Measurements from ENCODE around the gene KBTBD8.

Gene KBTBD8

DNA sequence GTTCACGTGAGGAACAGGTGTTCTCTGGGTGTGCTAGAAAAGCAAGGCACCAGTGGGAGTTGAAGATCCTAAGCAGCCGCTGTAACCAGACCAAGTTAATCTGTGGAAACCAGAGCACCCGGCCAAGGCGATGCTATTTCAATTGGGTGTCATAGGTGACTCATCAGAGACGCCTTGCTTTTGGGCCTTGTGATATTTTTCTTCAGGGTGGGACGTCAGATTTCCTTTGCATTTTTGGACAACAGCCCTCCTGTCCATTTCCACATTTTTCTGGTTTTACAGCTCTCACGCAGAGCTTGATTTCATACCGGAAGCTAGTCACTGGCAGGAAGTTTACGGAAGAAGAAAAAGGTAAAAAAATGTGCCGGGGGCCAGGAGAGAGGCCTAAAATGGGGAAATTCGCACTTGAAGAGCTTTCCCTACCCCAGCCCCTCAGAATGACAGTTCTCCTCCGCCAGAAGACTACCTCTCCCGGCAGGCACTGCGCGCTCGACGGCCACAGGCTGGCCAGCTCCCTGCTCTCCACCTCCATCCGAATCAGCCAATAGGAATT lies 471 bp upstream of the KBTBD8 start:
- no peak for DNase-seq

DNA sequence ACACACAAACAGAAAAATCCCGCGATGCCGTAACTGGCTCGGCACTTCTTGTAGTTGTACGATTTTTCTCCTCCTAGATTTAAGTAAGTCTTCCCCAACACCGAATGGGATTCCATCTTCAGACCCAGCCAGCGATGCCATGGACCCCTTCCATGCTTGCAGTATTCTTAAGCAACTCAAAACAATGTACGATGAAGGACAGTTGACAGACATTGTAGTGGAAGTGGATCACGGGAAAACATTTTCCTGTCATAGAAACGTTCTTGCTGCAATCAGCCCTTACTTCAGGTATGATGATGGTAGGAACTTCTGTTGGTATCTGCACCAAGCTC lies 763 bp downstream of the KBTBD8 start:
- DNase-seq: no peak

DNA sequence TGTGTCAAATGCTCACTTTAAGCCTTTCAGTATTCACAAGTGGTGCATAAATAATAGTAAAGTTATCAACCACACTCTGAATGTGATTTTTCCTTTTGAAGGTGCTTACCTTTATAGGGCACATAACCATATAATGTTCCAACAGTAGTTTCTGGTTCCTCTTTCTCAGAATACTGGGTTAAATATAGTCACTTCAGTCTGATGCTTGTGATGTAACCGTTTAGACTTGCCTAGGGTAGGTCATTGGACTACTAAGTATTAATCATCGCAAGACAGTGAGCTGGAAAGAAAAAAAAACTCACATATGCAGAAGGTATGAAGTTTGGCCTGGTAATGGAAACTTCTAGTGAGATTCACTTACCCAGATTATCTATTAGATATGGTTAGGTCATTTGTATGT lies 1.9 kb downstream of the KBTBD8 start:
- no peak for DNase-seq

DNA sequence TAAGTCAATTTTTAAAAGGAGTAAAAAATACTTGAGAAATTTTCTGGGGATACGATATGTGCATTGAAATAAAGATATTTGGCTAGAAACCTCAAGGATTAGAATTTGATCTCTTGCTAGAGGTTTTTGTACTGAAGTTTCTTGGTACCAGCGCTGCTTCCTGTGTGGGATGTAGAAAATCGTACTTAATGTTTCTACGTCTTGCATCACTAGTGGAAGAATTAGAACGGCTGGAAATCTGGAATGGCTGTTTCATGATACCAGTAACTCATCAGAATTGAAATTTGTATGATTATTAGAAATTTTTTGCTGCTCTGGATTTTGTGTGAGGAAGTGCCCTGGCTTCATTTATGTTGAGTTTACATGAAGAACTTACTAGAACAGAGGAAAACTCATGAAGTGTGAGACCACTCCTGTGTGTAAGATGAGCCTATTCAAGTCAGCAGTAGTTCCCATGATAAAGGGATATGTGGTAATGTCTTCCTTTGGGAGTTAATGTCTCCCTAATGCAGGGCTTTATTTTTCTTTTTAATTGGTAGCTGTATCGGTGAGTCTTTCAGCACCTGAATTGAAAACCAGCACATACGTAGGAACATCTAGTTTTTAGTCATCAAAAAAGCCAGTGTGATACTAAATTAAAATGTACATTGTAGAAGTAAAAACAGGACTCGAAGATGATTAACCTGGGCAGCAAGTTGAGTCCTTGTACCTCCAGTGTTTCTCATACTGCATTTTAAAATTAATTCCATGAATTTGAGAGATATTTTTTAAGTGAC lies 3.2 kb downstream of the KBTBD8 start:
- DNase-seq: no peak

DNA sequence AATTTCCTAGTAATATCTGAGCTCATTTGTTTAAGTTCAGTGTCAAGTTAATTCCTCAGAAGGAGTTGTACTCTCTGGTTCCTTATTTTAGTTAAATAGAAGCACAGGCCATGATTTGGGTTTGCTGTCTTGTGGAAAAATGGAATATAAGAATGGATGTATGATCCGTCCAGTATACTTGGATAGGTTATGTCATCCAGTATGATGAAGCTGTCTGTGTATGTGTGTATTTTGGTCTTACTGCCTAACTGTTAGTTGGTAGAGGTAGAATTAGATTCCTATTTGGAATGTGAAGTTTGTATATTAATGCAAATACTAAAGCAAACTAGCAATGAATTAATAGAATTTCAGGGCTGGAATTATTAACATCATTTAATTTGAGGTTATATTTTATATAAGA lies 7.9 kb downstream of the KBTBD8 start:
- DNase-seq: no peak

DNA sequence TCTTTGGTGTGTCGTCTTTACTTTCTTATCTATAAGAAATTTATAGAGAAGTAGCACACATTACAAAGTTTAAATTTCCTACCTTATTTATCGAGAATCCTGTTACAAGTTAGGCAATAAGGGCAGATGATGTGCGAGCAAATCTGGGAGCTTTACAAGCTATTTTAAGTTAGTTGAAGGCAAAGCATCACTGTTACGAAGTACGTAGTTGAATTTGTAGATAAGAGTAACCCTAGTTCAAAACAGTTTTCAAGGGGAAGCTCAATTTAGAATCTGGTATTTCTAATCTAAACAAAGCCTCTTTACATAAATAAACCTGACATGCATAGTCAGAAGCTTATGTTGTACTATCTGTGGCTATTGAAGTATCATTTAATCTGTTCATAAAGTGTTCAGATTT lies 8.4 kb downstream of the KBTBD8 start:
- no peak for DNase-seq

DNA sequence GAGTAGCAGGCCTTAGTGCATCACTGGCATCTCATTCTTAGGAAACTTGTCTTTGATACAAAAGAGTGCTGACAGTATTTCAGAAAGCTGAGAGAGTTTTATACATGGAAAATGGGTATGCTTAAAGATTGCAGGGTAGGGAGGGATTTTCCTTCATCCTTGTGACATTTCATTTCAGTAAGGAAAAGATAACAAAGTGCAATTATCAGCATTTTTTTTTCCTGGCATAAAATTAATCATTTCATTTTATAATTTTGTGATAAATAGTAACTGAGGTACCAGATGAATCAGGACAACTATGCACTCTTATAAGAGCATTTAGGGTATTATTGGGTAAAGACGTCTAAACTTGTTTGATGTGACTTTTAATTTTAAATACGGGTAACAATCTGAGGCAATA lies 10.3 kb downstream of the KBTBD8 start:
- no peak for DNase-seq

DNA sequence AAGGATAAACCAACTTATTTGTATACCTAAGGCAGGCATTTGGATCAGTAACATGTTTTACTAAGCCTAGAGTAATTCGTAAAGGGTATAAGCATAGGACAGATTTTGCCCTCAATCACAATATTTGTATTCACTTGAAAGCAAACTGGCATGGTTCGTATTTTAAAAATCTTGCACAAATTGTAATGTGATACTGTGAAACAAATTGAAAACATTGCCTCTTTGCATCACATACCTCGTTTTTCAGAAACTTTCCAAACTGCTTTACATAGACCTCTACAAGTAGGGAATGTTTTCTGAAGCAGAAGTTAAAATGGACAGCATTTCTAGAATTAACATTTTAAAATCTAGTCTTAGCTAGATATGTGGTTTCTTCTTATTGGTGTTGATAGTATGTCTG lies 11.6 kb downstream of the KBTBD8 start:
- DNase-seq: no peak

DNA sequence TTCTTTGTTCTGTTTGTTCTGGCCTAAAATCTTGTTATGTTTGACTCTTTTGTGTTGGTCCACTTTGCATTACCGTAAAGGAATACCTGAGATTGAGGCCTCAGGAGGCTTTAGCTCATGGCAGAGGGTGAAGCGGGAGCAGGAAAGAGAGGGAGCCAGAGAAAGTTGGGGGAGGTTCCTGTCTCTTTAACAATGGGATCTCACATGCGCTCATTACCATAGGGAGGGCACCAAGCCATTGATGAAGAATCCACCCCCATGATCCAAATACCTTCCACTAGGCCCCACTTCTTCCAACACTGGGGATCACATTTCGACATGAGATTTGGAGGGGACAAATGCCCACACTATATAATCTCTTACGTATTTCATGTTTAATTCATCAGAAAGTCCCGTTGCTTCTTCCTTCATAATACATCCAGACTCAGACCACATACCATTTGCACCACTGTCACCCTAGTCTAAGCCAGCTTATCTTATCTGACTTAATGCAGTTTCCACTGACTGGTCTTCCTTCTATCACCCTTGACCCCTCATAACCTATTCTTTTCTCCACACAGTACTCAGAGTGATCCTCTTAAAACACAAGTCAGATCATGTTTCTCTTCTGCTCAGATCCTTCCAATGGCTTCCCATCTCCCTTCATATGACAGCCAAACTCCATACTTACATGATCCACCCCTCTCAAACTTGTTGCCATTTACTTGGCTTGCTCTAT lies 13.5 kb downstream of the KBTBD8 start:
- no peak for DNase-seq

DNA sequence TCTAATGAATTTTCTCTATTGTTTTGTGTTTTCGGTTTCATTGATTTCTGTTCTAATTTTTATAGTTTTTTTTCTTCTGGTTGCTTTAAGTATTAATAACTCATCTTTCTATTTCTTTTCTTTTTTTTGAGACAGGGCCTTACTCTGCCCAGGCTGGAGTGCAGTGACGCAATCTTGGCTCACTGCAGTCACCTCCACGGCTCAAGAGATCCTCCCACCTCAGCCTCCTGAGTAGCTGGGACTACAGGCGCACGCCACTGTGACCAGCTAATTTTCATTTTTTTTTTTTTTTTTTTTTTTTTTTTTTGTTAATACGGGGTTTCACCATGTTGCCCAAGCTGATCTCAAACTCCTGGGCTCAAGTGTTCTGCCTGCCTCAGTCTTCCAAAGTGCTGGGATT lies 14.5 kb downstream of the KBTBD8 start:
- no peak for DNase-seq

DNA sequence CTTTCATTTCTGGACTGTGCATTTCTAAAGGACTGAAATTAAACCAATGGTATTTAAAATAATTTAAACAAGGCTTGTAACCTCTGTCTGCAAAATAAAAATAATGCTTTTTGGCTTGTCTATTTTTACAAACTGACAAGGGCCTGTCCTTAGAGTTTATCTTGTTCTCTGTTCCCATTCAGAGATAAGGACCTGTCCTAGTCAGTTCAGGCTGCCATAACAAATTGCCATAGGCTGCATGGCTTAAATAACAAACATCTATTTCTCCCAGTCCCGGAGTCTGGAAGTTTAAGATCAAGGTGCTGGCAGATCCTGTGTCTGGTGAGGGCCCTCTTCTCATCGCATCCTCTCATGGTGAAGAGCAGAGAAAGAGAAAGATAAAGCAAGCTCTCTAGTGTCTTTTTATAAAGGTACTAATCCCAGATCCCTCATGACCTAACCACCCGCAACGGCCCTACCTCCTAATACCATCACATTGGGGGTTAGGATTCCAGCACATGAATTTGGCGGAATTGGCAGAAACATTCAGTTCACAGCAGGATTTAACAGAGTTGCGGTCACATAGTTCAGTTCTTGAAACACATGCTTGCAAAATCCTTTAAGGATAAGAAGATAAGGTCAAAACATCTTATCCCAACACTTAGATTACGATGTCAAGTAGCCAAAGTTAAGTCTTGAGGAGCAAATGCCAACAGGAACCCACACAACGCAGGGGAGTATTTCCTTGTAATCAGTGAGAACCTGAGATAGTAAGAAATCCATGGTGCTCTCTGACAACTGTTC lies 17.8 kb downstream of the KBTBD8 start:
- no peak for DNase-seq

DNA sequence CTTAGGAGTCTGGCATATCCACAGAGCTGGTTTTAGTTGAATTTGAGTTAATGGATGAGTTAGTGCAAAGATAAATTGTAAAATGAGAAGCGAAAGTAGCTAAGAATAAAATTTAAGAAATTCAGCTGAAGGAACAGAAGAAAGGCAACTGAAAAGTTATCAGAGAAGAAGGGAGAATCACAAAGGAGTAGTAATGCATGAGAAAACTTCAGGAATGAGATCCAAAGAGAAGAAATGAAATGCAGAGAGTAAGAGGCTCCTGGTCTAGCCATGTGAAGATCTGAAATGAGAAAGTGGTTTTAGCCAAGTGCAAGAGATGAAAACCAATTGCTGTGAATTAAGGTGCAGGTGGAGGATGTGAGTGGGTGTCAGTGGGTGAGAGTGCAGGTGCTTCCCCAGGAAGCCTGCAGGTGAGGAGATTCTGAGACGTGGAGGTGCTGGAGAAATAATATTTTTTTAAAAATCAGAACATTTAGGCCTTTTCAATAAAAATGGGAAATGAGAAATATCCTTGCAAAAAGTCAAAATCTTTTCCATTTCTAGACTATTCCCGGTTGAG lies 18.5 kb downstream of the KBTBD8 start:
- DNase-seq: no peak

DNA sequence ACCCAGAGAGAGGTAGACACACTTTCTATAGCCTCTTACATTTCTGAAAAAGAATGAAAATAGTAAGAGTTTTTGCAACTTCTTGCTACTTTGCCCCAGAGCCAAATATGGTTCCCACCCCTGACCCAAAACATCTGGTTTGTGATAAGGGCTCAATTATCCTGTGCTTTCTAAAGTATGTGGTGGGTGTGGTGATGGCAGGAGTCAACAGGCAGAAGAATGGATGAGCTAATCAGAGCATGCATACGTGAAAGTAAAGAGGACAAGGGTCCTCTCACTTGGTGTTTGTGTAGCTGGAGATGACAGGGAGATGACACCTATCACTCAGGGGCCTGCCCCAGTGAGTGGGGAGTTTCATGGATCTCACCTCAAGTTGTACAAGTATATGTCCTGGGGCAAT lies 19.1 kb downstream of the KBTBD8 start:
- peak; percentile 59 for DNase-seq

DNA sequence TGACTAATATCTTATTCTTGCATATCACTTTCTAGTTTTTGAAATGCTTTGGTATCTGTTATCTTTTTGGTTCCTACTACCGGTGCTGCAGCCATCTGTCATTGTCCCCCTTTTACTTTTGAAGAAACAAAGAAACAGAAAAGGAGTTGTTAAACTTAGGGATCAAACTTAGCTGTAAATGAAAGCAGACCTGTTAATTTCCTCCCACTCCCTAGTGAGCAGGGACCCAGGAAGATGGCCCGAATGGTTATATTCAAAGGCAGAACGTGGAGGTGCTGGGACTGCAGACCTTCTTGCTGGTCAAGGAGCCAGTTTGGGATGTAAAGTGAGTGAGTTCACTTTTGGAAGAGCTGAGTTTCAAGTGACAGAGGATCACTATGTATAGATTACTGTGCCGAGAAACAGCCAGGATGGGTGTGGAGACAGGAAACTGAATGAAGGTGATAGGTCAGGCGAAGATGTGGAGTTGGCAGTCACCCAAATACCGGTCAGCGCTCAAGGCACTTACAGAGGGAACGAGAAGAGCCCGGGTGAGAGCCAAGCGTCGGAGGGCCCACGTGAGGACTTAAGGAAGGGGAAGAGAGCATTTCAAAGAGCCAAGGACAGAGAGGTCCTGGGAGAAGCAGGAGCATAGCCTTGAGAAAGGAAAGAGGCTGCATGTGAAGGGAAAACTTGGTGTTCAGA lies 20.1 kb downstream of the KBTBD8 start:
- DNase-seq: no peak

DNA sequence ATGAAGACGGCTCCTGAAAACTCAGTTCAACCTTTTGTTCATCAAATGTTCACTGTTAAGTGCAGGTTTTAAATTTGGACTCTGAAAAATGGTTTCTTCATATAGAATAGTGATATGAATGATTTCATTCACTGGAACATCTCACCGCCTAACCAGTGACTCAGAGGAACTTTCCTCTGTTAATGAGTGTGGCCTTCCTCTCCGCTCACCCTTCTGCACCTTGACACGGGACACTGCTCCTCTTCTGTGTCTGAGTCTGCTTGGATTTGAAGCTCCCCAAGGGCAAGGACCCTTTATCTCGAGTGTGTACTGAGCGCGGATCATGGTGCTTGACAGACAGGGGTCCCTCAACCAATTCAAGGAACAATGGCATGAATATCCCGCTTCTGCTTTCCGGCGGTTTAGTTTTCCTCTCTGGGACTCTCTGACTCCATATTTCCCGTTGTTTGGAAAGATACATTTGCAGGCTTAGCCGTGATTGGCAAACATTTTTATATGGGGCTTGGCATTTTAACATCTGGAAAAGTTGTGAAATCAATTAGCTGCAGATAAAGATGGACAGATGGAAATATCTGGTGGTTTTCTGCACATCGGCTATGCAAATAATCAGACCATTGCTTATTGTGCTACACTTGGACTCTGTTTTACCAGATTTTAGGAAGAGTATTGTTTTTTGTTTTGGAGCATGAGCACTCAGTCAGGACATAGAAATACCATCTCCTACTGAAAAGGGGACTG lies 20.9 kb downstream of the KBTBD8 start:
- no peak for DNase-seq

DNA sequence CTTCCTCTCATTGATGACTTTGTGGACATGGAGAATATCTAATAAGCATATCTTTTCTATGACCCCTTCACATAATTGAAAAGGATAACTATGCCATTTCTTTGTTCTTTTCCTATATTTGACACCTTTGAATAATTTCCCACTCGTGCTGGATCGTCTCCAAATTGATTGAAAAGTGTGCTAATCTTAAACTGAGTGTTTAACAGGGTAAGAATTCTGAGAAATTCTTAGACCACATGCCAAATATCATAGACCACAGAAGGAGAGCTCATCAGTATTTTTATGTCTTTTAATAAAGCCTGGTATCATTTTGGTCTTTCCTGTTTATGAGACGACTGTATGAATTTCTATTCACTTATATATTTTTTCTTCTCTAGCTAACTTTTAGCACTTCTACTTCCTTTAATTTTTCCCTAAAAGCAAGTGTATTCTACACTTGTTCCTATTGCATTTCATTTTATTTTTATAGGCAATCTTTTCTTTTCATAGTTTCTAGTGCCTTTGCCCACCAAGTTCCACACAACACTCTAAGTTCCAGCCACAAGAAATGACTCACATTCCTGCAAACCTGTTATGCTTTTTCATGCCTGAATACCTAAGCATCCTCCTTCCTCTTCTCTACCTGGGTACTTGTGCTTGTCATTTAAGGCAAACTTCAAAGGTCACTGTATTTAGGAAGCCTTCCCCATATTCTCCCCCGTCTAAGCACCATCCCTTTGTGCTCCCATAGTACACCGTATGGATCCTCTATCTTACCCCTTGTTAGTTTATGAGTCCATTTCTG lies 30.1 kb downstream of the KBTBD8 start:
- DNase-seq: no peak

DNA sequence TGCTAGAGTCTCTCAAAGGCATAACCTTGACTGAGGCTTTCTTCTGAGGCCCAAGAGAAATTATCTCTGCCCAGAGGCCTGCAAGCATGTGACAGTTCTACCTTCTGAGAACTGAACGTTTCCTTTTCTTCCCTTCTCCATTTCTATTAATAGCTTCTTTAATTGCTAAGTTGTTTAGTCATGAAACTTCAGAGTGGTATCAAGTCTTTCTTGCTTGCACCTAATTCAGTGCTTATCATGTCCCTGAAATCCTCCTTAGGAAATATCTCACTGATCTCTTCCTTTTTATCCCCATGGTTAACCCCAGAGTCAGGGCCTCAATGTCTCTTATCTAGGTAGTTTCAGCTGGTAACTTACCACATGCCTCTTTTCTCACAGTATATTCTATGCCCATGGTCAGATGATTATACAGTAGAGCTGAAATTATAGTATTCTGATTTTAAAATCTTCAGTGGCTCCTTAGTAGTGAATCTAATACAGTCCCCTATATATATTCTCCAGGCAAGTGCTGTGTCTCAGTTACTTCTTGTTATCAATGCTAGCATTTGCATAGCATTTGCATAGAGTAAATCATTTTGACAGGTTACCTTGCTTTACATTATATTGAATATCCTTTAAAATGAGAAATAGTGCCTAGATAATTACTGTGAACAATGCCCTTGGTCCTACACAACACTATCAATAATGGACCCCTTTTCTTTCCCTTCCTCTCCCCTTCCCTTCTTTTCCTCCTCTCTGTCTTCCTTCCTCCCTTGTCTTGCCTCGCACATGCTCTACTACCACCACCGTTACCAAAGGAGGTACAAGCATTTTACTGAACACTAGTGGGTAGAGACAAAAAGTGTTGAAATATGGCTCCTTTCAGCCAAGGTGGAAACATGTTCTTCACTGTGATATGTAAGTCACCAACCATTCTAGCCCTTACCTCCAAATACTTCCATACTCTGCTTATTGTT lies 33.0 kb downstream of the KBTBD8 start:
- no peak for DNase-seq

DNA sequence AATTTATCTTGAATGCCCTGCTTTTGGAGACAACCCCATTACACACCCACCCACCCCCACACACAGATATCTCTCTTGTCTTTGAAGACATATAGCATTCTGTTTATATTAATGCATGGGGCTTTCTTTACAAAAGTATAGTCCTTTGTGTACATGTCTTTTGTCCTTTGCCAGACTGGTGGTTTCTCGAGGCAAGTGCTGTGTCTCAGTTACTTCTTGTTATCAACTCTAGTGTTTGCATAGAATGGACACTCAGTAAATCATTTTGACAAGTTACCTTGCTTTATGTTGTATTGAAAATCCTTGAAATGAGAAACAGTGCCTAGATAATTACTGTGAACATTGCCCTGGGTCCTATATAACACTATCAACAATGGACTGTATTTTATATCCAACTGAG lies 33.9 kb downstream of the KBTBD8 start:
- no peak for DNase-seq

DNA sequence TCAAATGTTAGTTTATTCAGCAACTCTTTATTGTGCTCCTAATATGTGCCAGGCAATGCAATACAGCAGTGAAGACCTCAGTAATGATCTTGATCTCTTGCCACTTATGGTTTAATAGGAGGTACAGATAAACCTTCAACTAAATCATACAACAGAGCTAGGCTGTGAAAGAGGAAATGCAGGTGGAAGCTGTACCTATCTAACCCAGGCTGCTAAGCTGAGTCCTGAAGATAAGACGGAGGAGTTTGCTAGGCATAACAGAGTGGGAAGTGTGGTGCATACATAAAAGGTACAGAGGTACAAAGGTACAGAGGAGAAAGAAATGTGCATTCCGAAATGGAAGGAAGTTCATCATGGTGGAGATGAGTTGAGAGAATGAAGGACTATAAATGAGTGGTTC lies 35.0 kb downstream of the KBTBD8 start:
- no peak for DNase-seq

DNA sequence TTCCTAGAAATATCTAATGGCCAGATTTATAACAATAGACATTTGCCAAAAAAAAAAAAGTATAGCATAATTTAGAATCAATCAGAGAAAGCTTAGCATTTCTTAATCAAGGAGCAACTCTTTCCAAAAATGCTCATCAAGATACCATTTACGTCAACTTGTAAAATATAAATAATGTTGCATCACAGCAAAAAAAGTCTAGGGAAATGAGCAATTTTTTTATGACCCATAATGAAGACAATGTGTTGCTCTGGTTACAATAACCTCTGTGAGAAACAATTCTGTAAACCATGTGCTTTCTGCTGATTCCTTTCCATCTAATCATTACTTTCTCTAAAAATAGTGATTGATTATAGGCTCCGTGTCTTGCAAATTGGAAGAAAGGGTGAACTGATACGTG lies 36.3 kb downstream of the KBTBD8 start:
- no peak for DNase-seq
